Motor neuron (in vitro differentiated cells): ENCODE data around the gene RPS6KA2. TPM values are rescaled to one million over a fixed set of nuclear protein-coding genes. Genes with fewer than 3 reads are reported as not detected.

Experiments
- ATAC-seq, 8 experiments: fragments of 200-7000 bp; cut with Tn5 transposase; replicated peaks in 6 of 8; 2 replicates each; pipeline ENCODE4 v1.8.0; 2021; ENCODE audit warnings: mild to moderate bottlenecking in 8 of 8, moderate library complexity in 8 of 8
- H3K27ac ChIP-seq, 2 donors: fragments of 250-450 bp; sonication (Bioruptor Pico); 2 replicates each; pipeline ENCODE4 v1.9.0; 2021; ENCODE audit warnings: antibody characterized with exemption in 2 of 2, mild to moderate bottlenecking in 2 of 2, moderate library complexity in 1 of 2
- H3K4me1 ChIP-seq, 2 donors: fragments of 250-450 bp; sonication (Bioruptor Pico); replicated peaks in 1 of 2; 2 replicates each; pipeline ENCODE4 v1.6.1; 2021; ENCODE audit warnings: antibody characterized with exemption in 2 of 2, mild to moderate bottlenecking in 2 of 2, moderate library complexity in 1 of 2
- H3K4me3 ChIP-seq, 5 donors: fragments of 250-450 bp; sonication (Bioruptor Pico); 2 replicates each; pipeline ENCODE4 v1.9.0; 2021; ENCODE audit warnings: antibody characterized with exemption in 5 of 5, mild to moderate bottlenecking in 5 of 5, moderate library complexity in 4 of 5
- WGBS, 10 experiments: fragments of 450-650 bp; shearing (Covaris generic); methylation state at CpG; one replicate each; pipeline ENCODE4 v1.0.0; 2022; 5-methylcytosine and 5-hydroxymethylcytosine counted together
- in situ Hi-C, 9 experiments: fragments of 400-800 bp; cut with MboI; loops; one replicate each; pipeline ENCODE4 v1.15.0; 2021; ENCODE audit warnings: low sequenced_read_pairs in 9 of 9, low pct_unique_long_range_greater_than_20kb in 2 of 9; ENCODE audit not compliant: unreplicated experiment in 9 of 9
- total RNA-seq, 8 experiments: library from RNA; unstranded; fragments of 300-600 nt; gene quantifications; 2 replicates each; pipeline versions ENCODE4 v1.2.3 to v1.2.4, GENCODE V29; 2022

The RPS6KA2 gene
- total RNA-seq, 8 experiments from 2014 or later, result 18.9 to 39.1 (median 24.7) TPM

- WGBS, 10 experiments, result 0 to 78% (median 57%) methylated on average over 1 to 8 of the region's 8 CpGs; no CpG with 5 or more reads in 4 of the 10 experiments
- peak in 5 of 8 experiments; percentile 15 to 49 (median 41) for ATAC-seq
- Histone ChIP-seq H3K4me1 (peaks cover 24 to 35% of the 10 kb centered on the region in 2 donors), H3K27ac (peak overlapping the region in 1 of 2 donors; percentile 30), H3K4me3 (no peak overlapping the region)
- in situ Hi-C loops, result no loop called here
These were observed 72.7 kb downstream of the RPS6KA2 start for GRCh38 chr6:166554316-166554715.

GRCh38 chr6:166553563-166554271, 73.3 kb downstream of the RPS6KA2 start:
- peak; percentile 79 to 92 (median 88) for ATAC-seq
- Histone ChIP-seq H3K4me3 (no peak overlapping the region), H3K4me1 (peaks cover 24 to 35% of the 10 kb centered on the region in 2 donors), H3K27ac (peak overlapping the region in 1 of 2 donors; percentile 30)
- in situ Hi-C loops, result no loop called here
- 8 to 87% (median 69%) methylated on average over 4 to 11 of the region's 13 CpGs; no CpG with 5 or more reads in 1 of the 10 experiments for WGBS, 10 experiments

- in situ Hi-C loops, result no loop called here
- 0 to 87% (median 62%) methylated on average over 1 to 6 of the region's 7 CpGs; no CpG with 5 or more reads in 3 of the 10 experiments for WGBS, 10 experiments
- H3K4me3 ChIP-seq, result no peak overlapping the region
- H3K4me1 ChIP-seq, result peaks cover 24 to 35% of the 10 kb centered on the region in 2 donors
- H3K27ac ChIP-seq, result no peak overlapping the region
- ATAC-seq, result no peak
These were observed 74.5 kb downstream of the RPS6KA2 start for GRCh38 chr6:166552600-166552999.

GRCh38 chr6:166551754-166552495, 75.1 kb downstream of the RPS6KA2 start:
- ATAC-seq, result peak in 4 of 8 experiments; percentile 20 to 40 (median 38)
- no peak overlapping the region for H3K4me3 ChIP-seq
- WGBS, 10 experiments, result 45 to 96% (median 75%) methylated on average over 3 to 12 of the region's 16 CpGs
- in situ Hi-C loops, result no loop called here
- peaks cover 24 to 35% of the 10 kb centered on the region in 2 donors for H3K4me1 ChIP-seq
- H3K27ac ChIP-seq, result no peak overlapping the region

- Histone ChIP-seq H3K4me3 (no peak overlapping the region), H3K4me1 (peaks cover under 1 to 8% of the 10 kb centered on the region in 2 donors), H3K27ac (no peak overlapping the region)
- in situ Hi-C loops, result no loop called here
- ATAC-seq, result no peak
- 83 to 100% (median 93%) methylated on average over 1 to 6 of the region's 6 CpGs; no CpG with 5 or more reads in 3 of the 10 experiments for WGBS, 10 experiments
These were observed 80.4 kb downstream of the RPS6KA2 start for GRCh38 chr6:166546653-166547052.

- Histone ChIP-seq H3K4me3 (no peak overlapping the region), H3K27ac (no peak overlapping the region), H3K4me1 (peaks cover 9 to 18% of the 10 kb centered on the region in 2 donors)
- 34 to 96% (median 89%) methylated on average over 4 to 13 of the region's 19 CpGs for WGBS, 10 experiments
- ATAC-seq, result no peak
- in situ Hi-C loops, result no loop called here
These were observed 81.7 kb downstream of the RPS6KA2 start for GRCh38 chr6:166545156-166546034.

GRCh38 chr6:166544296-166544605, 82.8 kb downstream of the RPS6KA2 start:
- 57 to 100% (median 98%) methylated on average over 1 to 8 of the region's 10 CpGs; no CpG with 5 or more reads in 3 of the 10 experiments for WGBS, 10 experiments
- in situ Hi-C loops, result no loop called here
- ATAC-seq, result no peak
- Histone ChIP-seq H3K4me3 (no peak overlapping the region), H3K4me1 (peaks cover 19 to 28% of the 10 kb centered on the region in 2 donors), H3K27ac (no peak overlapping the region)

GRCh38 chr6:166543603-166544295, 83.3 kb downstream of the RPS6KA2 start:
- no peak for ATAC-seq
- peaks cover 19 to 28% of the 10 kb centered on the region in 2 donors for H3K4me1 ChIP-seq
- in situ Hi-C loops, result no loop called here
- H3K4me3 ChIP-seq, result no peak overlapping the region
- WGBS, 10 experiments, result 90 to 100% (median 92%) methylated on average over 2 to 7 of the region's 9 CpGs; no CpG with 5 or more reads in 4 of the 10 experiments
- no peak overlapping the region for H3K27ac ChIP-seq

- in situ Hi-C loops, result no loop called here
- 50 to 92% (median 73%) methylated on average over 1 to 4 of the region's 4 CpGs; no CpG with 5 or more reads in 3 of the 10 experiments for WGBS, 10 experiments
- peak in 1 of 8 experiments; percentile 28 for ATAC-seq
- Histone ChIP-seq H3K27ac (no peak overlapping the region), H3K4me1 (peaks cover 19 to 28% of the 10 kb centered on the region in 2 donors), H3K4me3 (no peak overlapping the region)
These were observed 84.5 kb downstream of the RPS6KA2 start for GRCh38 chr6:166542580-166542912.

GRCh38 chr6:166541876-166542579, 85.0 kb downstream of the RPS6KA2 start:
- Histone ChIP-seq H3K27ac (no peak overlapping the region), H3K4me3 (no peak overlapping the region), H3K4me1 (peaks cover 19 to 28% of the 10 kb centered on the region in 2 donors)
- in situ Hi-C loops, result no loop called here
- peak in 1 of 8 experiments; percentile 27 for ATAC-seq
- 84 to 100% (median 94%) methylated on average over 3 to 11 of the region's 12 CpGs for WGBS, 10 experiments

- H3K27ac ChIP-seq, result no peak overlapping the region
- in situ Hi-C loops, result no loop called here
- ATAC-seq, result peak in 3 of 8 experiments; percentile 19 to 31 (median 25)
- 73 to 100% (median 90%) methylated on average over 3 to 7 of the region's 12 CpGs; no CpG with 5 or more reads in 3 of the 10 experiments for WGBS, 10 experiments
- H3K4me1 ChIP-seq, result peaks cover 19 to 28% of the 10 kb centered on the region in 2 donors
- H3K4me3 ChIP-seq, result no peak overlapping the region
These were observed 85.7 kb downstream of the RPS6KA2 start for GRCh38 chr6:166541366-166541765.
